Endothelial cell of umbilical vein (primary cell): ENCODE data around the gene EVX1. TPM values are rescaled to one million over a fixed set of nuclear protein-coding genes. Genes with fewer than 3 reads are reported as not detected.

Experiments
- BruUV-seq: library from RNA; stranded (reverse); fragments of 400-500 nt; replicated peaks from 2 replicates; lab custom pipeline; 2021; lab: Mats Ljungman, UMichigan
- CTCF ChIA-PET: fragments of 300-600, 350-600 bp; sonication (Branson Sonifier 250); formaldehyde crosslinking; loops from one replicate; lab custom pipeline; 2021; ENCODE audit warnings: antibody characterized with exemption, inconsistent platforms; lab: Charles Lee
- POLR2A ChIA-PET: fragments of 300-600, 350-600 bp; sonication (Branson Sonifier 250); formaldehyde crosslinking; loops from one replicate; lab custom pipeline; 2021; ENCODE audit warnings: antibody characterized with exemption, inconsistent platforms; lab: Charles Lee
- DNase-seq: peaks from one replicate; pipeline ENCODE4 v3.0.0-alpha.2; 2011; ENCODE audit warnings: low read depth, low spot score
- FAIRE-seq: peaks from 2 replicates; lab custom pipeline; 2011; peaks lifted over from hg19 to GRCh38; lab: Jason Lieb, UNC
- H2AFZ ChIP-seq: 2 replicates; pipeline ENCODE4 v1.6.0; 2012; ENCODE audit warnings: low read depth, low read length, control low read depth, inconsistent platforms
- H3K27ac ChIP-seq: 2 replicates; pipeline ENCODE4 v1.5.1; 2011; ENCODE audit warnings: low read depth, mild to moderate bottlenecking, control low read depth, low read length, moderate library complexity; ENCODE audit not compliant: insufficient read depth
- H3K27me3 ChIP-seq, 2 experiments: 2 replicates each; pipeline versions ENCODE4 v1.6.0 to v1.6.1; 2011; ENCODE audit warnings: low read length in 2 of 2, mixed read lengths in 1 of 2; ENCODE audit not compliant: control insufficient read depth in 2 of 2, insufficient read depth in 2 of 2
- H3K36me3 ChIP-seq, 2 experiments: 2 replicates in 1 of 2; 3 replicates in 1 of 2; pipeline ENCODE4 v1.5.1; 2011; ENCODE audit warnings: low read length in 2 of 2, mild to moderate bottlenecking in 1 of 2, moderate library complexity in 1 of 2; ENCODE audit not compliant: control insufficient read depth in 2 of 2, insufficient read depth in 2 of 2; ENCODE audit errors: extremely low read depth in 1 of 2
- H3K4me1 ChIP-seq: 3 replicates; pipeline ENCODE4 v1.5.1; 2011; ENCODE audit warnings: mild to moderate bottlenecking, low read length; ENCODE audit not compliant: control insufficient read depth, insufficient read depth; ENCODE audit errors: extremely low read depth
- H3K4me2 ChIP-seq: 2 replicates; pipeline ENCODE4 v1.6.1; 2011; ENCODE audit warnings: low read length, control low read depth, mixed read lengths; ENCODE audit not compliant: insufficient read depth
- H3K4me3 ChIP-seq, 3 experiments: fragments of 200-600 bp in 1 of 3; sonication (generic), shearing (Covaris generic) in 1 of 3; replicated peaks in 1 of 3; 2 replicates each; pipeline ENCODE4 v1.5.1; 2011 to 2016; ENCODE audit warnings: control low read depth in 3 of 3, low read length in 3 of 3, mild to moderate bottlenecking in 2 of 3, inconsistent platforms in 1 of 3, low read depth in 1 of 3, moderate library complexity in 1 of 3; ENCODE audit not compliant: insufficient read depth in 1 of 3
- H3K79me2 ChIP-seq: 2 replicates; pipeline ENCODE4 v1.6.0; 2012; ENCODE audit warnings: low read length, inconsistent platforms; ENCODE audit not compliant: control insufficient read depth, insufficient read depth
- H3K9ac ChIP-seq: replicated peaks from 2 replicates; pipeline ENCODE3; 2011; ENCODE audit warnings: low read length, control low read depth; ENCODE audit not compliant: insufficient read depth; ENCODE audit errors: extremely low read depth
- H3K9me1 ChIP-seq: replicated peaks from 3 replicates; pipeline ENCODE4 v1.6.0; 2011; ENCODE audit warnings: mild to moderate bottlenecking, low read length; ENCODE audit not compliant: control insufficient read depth, insufficient read depth; ENCODE audit errors: extremely low read depth
- H3K9me3 ChIP-seq: replicated peaks from 2 replicates; pipeline ENCODE4 v1.5.1; 2012; ENCODE audit warnings: low read length, inconsistent platforms; ENCODE audit not compliant: control insufficient read depth, insufficient read depth
- H4K20me1 ChIP-seq: replicated peaks from 2 replicates; pipeline ENCODE3; 2011; ENCODE audit warnings: mild to moderate bottlenecking, low read length; ENCODE audit not compliant: control insufficient read depth, insufficient read depth; ENCODE audit errors: extremely low read depth
- EZH2 ChIP-seq: IDR thresholded peaks from 2 replicates; pipeline ENCODE4 v1.6.1; 2012; ENCODE audit warnings: borderline replicate concordance, low read depth, mild to moderate bottlenecking, moderate library complexity, low read length, inconsistent platforms; ENCODE audit not compliant: severe bottlenecking
- FOS ChIP-seq: IDR thresholded peaks from 2 replicates; pipeline ENCODE4 v1.6.1; 2011; ENCODE audit warnings: mild to moderate bottlenecking, low read length, moderate library complexity, borderline replicate concordance; ENCODE audit not compliant: insufficient read depth
- GATA2 ChIP-seq: IDR thresholded peaks from 2 replicates; pipeline ENCODE4 v1.7.0; 2011; ENCODE audit warnings: low read depth, mild to moderate bottlenecking, moderate library complexity, mixed read lengths, low read length; ENCODE audit not compliant: insufficient read length, insufficient read depth
- JUN ChIP-seq: IDR thresholded peaks from 2 replicates; pipeline ENCODE4 v1.6.1; 2011; ENCODE audit warnings: borderline replicate concordance, low read depth; ENCODE audit not compliant: insufficient read length, insufficient read depth
- MYC ChIP-seq: IDR thresholded peaks from one replicate; pipeline ENCODE4 v1.6.1; 2011; ENCODE audit warnings: mild to moderate bottlenecking, low read depth, low read length
- POLR2A ChIP-seq: IDR thresholded peaks from 2 replicates; pipeline ENCODE4 v1.6.1; 2012; ENCODE audit warnings: low read depth, mild to moderate bottlenecking, control low read depth, low read length
- POLR2AphosphoS5 ChIP-seq: IDR thresholded peaks from 2 replicates; pipeline ENCODE4 v1.6.1; 2012; ENCODE audit warnings: low read depth, mild to moderate bottlenecking, control low read depth, low read length, moderate library complexity; ENCODE audit not compliant: insufficient read depth
- dilution Hi-C: fragments of 300-500 bp; cut with MboI; formaldehyde crosslinking; loops from one replicate; pipeline ENCODE4 v1.15.0; 2019; ENCODE audit warnings: low sequenced_read_pairs; ENCODE audit not compliant: extremely low pct_ligation_motif_present
- intact Hi-C: fragments of 100-400 bp; cut with micrococcal nuclease; formaldehyde crosslinking; loops from one replicate; pipeline ENCODE4 v1.10.0; 2022
- polyA plus RNA-seq, 4 experiments: library from polyadenylated mRNA; depleted of rRNA in 3 of 4; stranded (reverse) in 3 of 4; unstranded in 1 of 4; fragments of >200 nt; gene quantifications; 2 replicates each; pipeline versions ENCODE4 v1.2.1 to v1.2.3, GENCODE V29; 2011 to 2012; ENCODE audit warnings: missing spikeins in 1 of 4
- total RNA-seq: library from RNA; stranded (reverse); gene quantifications from 2 replicates; pipeline ENCODE4 v1.2.3, GENCODE V29; 2021
- TF ChIP-seq, protein P1 (sequence below): IDR thresholded peaks from 2 replicates; pipeline ENCODE4 v1.6.1; 2011; ENCODE audit not compliant: insufficient read depth, insufficient read length
- TF ChIP-seq, protein P2 (sequence below), 2 donors: IDR thresholded peaks; 1 replicate in 1 of 2; 2 replicates in 1 of 2; pipeline ENCODE4 v1.5.1; 2011; ENCODE audit warnings: low read length in 2 of 2, mild to moderate bottlenecking in 2 of 2, moderate library complexity in 2 of 2, control low read depth in 1 of 2, inconsistent platforms in 1 of 2, low read depth in 1 of 2; ENCODE audit not compliant: insufficient read depth in 1 of 2; ENCODE audit errors: extremely low read depth in 1 of 2

Gene EVX1
- total and polyA plus RNA-seq, 2 donors (not counting 3 experiments of a cell fraction or from before 2014, with no cell fraction given), result not detected

- POLR2A ChIA-PET, result no interaction called here
Measured at GRCh38 chr7:27208998-27209397, 33.6 kb upstream of the EVX1 start.

GRCh38 chr7:27209933-27210440 is 32.6 kb upstream of the EVX1 start:
- POLR2A ChIA-PET, result no interaction called here
- Histone ChIP-seq H3K4me3 (no peak overlapping the region), H2AFZ (no peak overlapping the region)

More at GRCh38 chr7:27208998-27209397, 33.6 kb upstream of the EVX1 start:
- Histone ChIP-seq H3K27me3 (peaks cover 79 to 81% of the 10 kb centered on the region in 2 experiments), H3K9me3 (no peaks in the 10 kb centered on the region), H3K27ac (no peak overlapping the region), H3K9ac (no peak overlapping the region), H3K79me2 (no peaks in the 10 kb centered on the region), H2AFZ (no peak overlapping the region), H3K4me1 (peaks cover 22% of the 10 kb centered on the region), H3K36me3 (no peaks in the 10 kb centered on the region), H3K4me2 (no peak overlapping the region), H3K4me3 (no peak overlapping the region), H4K20me1 (no peaks in the 10 kb centered on the region), H3K9me1 (no peaks in the 10 kb centered on the region)
- DNase-seq (no peak), FAIRE-seq (no peak)
- intact Hi-C loops (no loop called here), dilution Hi-C loops (no loop called here)
- BruUV-seq, result no TSS peak
- TF ChIP-seq JUN (no peak), MYC (no peak), POLR2AphosphoS5 (no peak), POLR2A (no peak)
- TF ChIP-seq, protein P1, sequence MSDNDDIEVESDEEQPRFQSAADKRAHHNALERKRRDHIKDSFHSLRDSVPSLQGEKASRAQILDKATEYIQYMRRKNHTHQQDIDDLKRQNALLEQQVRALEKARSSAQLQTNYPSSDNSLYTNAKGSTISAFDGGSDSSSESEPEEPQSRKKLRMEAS, result no peak
- CTCF ChIA-PET, result interaction anchor here (0.8 to 2.7 kb wide), 12 partner anchors 10 to 888 kb away, joined by 3 to 30 read pairs (median 8); partner anchors contain the start of gene HOXA13

More at GRCh38 chr7:27209933-27210440, 32.6 kb upstream of the EVX1 start:
- peaks cover 21% of the 10 kb centered on the region for H3K4me1 ChIP-seq
- no peaks in the 10 kb centered on the region for H3K9me3 ChIP-seq
- no peaks in the 10 kb centered on the region for H4K20me1 ChIP-seq
- DNase-seq (no peak), FAIRE-seq (no peak)
- no peaks in the 10 kb centered on the region for H3K9me1 ChIP-seq
- H3K36me3 ChIP-seq, result no peaks in the 10 kb centered on the region
- intact Hi-C loops, result loop anchor here (1.0 to 5.0 kb wide), 4 partner anchors 15 to 867 kb away; no protein-coding TSS in a partner anchor
- CTCF ChIA-PET, result interaction anchor here (0.6 to 2.7 kb wide), 21 partner anchors 11 to 887 kb away, joined by 3 to 30 read pairs (median 5); partner anchors contain the start of genes EVX1 and HOXA13
- no peaks in the 10 kb centered on the region for H3K79me2 ChIP-seq
- H3K27ac ChIP-seq, result no peak overlapping the region
- BruUV-seq, result no TSS peak
- dilution Hi-C loops, result no loop called here
- peaks cover 77 to 78% of the 10 kb centered on the region in 2 experiments for H3K27me3 ChIP-seq
- TF ChIP-seq GATA2 (no peak), EZH2 (no peak), POLR2AphosphoS5 (no peak), MYC (no peak), FOS (no peak), POLR2A (no peak), JUN (no peak)
- TF ChIP-seq, protein P1, result no peak
- TF ChIP-seq, protein P2, sequence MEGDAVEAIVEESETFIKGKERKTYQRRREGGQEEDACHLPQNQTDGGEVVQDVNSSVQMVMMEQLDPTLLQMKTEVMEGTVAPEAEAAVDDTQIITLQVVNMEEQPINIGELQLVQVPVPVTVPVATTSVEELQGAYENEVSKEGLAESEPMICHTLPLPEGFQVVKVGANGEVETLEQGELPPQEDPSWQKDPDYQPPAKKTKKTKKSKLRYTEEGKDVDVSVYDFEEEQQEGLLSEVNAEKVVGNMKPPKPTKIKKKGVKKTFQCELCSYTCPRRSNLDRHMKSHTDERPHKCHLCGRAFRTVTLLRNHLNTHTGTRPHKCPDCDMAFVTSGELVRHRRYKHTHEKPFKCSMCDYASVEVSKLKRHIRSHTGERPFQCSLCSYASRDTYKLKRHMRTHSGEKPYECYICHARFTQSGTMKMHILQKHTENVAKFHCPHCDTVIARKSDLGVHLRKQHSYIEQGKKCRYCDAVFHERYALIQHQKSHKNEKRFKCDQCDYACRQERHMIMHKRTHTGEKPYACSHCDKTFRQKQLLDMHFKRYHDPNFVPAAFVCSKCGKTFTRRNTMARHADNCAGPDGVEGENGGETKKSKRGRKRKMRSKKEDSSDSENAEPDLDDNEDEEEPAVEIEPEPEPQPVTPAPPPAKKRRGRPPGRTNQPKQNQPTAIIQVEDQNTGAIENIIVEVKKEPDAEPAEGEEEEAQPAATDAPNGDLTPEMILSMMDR (IDR thresholded peaks at IDR 0.05; ENCODE audit: extremely low read depth in 1 of 2, insufficient read depth in 1 of 2, low read depth in 1 of 2, low read length in 2 of 2), result no peak
- no peak overlapping the region for H3K4me2 ChIP-seq
- H3K9ac ChIP-seq, result no peak overlapping the region
